Fibroblast of mammary gland (primary cell): ENCODE data around the gene PCGF1.

Experiments used
- DNase-seq: peaks from one replicate; pipeline ENCODE4 v3.0.0-alpha.2; 2010; ENCODE audit warnings: low read depth
- H3K4me3 ChIP-seq: 2 replicates; pipeline ENCODE4 v1.5.1; 2011; ENCODE audit warnings: low read depth, mild to moderate bottlenecking, low read length, moderate library complexity; ENCODE audit not compliant: control insufficient read depth
- CTCF ChIP-seq: conservative IDR thresholded peaks from 2 replicates; pipeline ENCODE4 v1.5.1; 2011; ENCODE audit warnings: low read depth, low read length, inconsistent platforms; ENCODE audit not compliant: control insufficient read depth, insufficient read depth

The PCGF1 gene

DNA sequence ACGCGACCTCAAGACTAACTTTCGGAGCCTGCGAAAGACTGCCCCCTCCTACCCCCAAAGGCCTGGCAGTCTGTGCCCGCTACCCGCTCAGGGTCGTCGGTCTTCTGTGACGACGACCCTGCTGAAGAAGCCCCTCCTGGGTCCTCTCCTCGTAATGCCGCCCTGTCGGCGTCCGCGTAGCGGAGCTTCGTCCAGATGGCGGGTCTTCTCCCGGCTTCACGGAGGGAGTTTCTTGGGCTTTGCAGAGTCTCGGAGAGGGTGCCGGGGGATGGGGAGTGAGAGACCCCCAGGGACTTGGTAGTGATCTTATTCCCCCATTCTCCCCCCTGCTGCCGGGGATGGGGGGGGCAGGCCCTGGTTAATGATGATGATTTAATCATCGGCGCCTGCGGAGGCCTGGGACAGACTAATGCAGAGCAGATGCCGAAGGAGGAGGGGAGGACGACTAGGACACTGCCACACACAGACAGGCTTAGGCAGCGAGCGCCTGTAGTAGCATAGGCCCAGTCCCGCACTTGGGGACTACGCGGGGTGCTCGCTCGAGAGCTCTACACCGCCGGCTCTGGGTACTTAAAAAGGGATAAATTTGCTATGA lies 528 bp upstream of the PCGF1 start:
- TF ChIP-seq CTCF = no peak
- H3K4me3 ChIP-seq = peak overlapping the region; percentile 95
- DNase-seq = peak; percentile 79

DNA sequence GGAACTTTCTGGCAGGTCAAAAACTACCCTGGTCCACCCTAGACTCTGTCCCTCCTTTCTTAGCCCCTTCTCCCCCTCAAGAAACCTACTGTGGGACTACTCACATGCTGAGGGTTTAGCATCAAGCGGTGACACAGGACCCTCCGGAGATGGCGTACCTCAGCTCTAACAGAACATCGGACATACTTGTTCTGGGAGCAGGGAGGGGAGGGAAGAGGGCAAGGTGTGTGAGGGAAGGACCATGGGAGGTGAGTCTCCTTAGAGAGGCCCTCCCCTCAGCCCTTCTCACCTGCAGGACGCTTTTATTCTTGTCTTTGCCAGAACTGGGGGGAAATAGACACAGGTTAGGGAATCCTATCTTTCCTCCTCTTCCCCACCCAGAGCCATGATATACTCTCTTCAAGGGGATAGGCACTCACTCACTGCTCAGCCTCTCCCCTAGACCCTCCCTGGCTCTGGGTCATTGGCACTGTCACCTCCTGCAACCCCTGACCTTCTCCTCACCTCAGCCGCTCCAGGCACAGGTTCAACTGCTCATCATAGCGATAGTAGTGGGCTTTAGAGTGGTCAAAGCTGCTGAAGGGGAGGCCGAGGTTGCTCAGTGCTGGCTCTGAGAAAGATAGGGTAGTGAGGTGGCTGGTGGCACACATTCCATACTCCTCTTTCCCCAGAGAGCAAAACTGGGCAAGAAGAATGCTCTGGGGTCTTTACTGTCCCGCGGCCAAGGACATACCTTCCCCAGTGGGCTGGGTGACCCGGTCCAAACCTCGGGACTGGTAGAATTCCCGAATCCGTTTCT lies 1.8 kb downstream of the PCGF1 start:
- no peak for TF ChIP-seq CTCF
- peak overlapping the region; percentile 3 for H3K4me3 ChIP-seq
- DNase-seq = no peak

- H3K4me3 ChIP-seq = peak overlapping the region; percentile 63
- no peak for TF ChIP-seq CTCF
- DNase-seq = no peak
Measured at GRCh38 chr2:74504591-74504990, 2.9 kb downstream of the PCGF1 start.

DNA sequence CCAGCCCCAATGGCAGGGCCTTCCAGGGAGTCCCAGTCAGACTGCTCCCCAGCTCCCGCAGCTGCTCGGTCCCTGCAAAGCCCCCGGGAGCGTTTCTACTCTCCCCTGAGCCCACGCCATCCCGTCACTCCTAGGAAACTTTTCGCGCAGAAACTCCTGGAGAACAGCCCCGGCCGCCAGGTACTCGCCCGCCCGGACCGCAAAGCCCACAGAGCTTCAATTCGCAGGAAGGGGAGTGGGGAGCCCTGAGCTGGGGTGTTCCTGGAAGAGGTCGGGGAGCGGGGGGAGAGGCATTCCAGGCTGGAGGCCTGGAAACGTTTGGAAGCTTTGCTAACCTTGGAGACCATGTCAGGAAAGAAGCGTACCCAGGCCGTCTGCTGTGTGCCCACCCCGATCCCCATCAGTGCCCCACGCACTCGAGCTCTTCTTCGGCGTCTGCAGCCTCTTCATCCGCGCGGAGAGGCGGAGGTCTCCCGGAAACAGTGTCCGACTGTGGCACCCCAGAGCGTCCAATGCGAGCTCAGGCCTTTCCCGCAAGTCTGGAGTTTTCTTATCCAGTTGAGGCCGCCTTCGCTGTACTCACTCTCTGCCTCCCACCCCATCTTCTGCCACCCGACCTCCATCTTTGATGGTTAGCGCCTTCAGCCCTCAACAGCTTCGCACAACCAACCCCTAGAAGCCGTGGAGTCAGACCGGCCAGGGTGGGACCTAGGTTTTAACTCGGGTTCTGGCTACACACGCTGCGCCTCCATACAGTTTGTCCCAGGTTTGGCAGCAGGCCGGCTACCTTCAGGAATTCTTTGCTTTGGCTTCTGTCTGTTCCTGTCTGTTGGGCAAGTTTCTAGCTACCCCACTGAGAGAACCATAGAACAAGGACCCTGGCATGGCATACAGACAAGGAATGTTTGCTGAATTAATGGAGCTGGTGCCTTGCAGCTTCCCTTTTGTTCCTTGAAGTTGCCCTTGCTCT lies 3.7 kb downstream of the PCGF1 start:
- H3K4me3 ChIP-seq = peak overlapping the region; percentile 63
- TF ChIP-seq CTCF = no peak
- DNase-seq = no peak

- peak; percentile 89 for DNase-seq
- peak overlapping the region; percentile 63 for H3K4me3 ChIP-seq
Measured at GRCh38 chr2:74502720-74503505, 4.6 kb downstream of the PCGF1 start.

More at GRCh38 chr2:74502720-74503505, 4.6 kb downstream of the PCGF1 start:
- peak; percentile 19 for TF ChIP-seq CTCF
